DMS 273 (cell line): ENCODE measurements around the gene EMC1.
A peak's percentile ranks its signal among the peaks of the same experiment; 100 is the strongest.
"Not testable (repeated sequence)": the region's sequence is repeated elsewhere in the genome, so short reads cannot be mapped to it uniquely, and the experiment has no call there.

Experiments used
- DNase-seq: peaks from one replicate; lab custom pipeline; 2025; ENCODE audit not compliant: unreplicated experiment; lab: John Stamatoyannopoulos, UW

Gene EMC1

DNA sequence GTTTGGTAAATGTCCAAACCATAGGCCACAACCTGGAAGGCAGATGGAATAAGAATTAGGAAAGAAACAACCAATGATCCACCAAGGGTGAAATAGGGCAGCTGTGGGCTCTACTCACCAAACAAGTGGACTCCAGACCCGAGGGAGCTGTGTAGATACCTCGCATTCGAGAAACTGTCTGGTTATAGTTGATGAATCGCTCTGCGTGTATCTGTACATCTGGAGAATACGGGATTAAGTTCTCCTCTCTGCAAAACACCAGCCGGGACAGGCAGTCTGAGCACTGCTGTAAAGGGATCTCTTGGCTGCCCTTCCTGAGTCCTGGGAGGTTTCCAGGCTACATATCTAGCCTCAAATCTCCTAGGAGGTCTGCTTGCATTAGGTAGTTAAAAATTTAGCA lies 31.9 kb downstream of the EMC1 start:
- DNase-seq: peak; percentile 77

DNA sequence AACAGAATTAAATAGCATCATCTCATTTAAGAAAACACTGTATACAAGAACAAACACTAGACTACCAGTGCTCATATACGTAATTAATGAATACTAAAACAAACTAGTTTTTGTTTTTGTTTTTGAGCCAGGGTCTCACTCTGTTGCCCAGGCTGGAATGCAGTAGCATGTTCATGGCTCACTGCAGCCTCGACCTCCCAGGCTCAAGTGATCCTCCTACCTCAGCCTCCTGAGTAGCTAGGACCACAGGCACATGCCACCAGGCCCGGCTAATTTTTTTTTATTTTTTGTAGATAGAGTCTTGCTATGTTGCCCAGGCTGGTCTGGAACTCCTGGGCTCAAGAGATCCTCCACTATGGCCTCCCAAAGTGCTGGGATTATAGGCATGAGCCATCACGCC lies 34.7 kb downstream of the EMC1 start:
- not testable (repeated sequence) for DNase-seq

DNA sequence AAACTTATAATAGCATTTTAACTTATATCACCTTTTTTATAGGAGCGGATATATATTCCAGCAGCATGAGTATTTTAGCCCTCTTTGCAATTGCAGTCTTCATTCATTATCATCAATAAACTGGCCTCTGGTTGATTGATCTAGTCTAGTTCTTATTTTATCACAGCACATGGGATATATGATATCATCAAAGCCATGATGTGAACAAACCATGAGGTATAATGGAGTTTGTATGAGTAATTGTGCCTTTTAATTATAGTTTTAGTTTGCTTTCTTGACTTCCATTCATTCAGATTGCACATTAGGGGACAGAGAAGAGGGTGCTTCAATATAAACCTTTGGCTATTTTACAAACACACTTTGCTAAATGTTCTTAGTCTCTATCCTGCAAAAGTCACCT lies 37.7 kb downstream of the EMC1 start:
- DNase-seq: no peak

DNA sequence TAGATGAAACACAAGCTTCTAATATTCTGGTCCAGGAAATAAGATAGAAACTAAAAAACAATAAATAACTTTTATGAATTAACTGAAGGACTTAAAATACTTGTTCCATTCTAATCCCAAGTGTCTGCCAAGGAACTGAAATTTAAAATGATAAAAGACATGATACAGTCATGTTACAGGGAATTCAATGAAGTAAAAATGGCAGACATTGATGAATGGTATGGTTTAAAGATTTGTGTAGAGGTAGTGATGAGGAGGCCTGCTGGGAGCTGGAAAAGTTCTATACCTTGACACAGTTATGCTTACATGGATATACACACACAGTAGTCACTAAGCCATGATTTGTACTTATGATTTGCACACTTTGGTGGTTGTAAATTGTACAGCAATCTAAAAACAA lies 39.2 kb downstream of the EMC1 start:
- DNase-seq: no peak

DNA sequence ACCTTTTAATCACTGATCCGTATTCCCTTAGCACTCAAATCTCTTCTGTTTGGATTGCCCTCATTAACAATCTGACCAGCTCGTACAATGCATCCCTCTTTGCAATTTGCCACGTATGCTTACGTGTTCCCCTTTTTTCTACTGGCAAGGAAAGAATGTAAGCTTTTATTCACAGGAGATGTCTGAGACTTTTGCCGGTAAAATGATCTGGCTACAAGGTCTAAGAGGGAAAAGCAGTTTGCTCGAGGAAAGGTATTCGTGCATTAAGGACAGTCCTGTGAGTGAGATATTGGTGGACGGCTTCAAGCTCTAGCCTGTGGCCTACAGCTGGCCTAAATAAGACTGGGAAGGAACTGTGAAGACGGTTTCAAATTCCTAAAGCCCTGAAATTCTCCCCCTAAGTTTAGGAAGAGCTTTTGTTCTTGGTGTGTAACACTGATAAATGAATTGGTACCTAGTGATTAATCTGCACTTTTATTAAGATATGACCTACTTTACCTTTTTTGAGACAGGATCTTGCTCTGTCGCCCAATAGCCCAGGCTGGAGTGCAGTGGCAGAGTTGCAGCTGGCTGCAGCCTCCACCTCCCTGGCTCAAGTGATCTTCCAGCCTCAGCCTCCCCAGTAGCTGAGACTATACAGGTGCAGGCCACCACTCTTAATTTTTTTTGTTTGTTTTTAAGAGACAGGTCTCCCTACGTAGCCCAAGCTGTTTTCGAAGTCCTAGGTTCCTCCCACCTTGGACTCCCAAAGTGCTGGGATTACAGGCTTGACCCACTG lies 40.4 kb downstream of the EMC1 start:
- DNase-seq: peak; percentile 55

DNA sequence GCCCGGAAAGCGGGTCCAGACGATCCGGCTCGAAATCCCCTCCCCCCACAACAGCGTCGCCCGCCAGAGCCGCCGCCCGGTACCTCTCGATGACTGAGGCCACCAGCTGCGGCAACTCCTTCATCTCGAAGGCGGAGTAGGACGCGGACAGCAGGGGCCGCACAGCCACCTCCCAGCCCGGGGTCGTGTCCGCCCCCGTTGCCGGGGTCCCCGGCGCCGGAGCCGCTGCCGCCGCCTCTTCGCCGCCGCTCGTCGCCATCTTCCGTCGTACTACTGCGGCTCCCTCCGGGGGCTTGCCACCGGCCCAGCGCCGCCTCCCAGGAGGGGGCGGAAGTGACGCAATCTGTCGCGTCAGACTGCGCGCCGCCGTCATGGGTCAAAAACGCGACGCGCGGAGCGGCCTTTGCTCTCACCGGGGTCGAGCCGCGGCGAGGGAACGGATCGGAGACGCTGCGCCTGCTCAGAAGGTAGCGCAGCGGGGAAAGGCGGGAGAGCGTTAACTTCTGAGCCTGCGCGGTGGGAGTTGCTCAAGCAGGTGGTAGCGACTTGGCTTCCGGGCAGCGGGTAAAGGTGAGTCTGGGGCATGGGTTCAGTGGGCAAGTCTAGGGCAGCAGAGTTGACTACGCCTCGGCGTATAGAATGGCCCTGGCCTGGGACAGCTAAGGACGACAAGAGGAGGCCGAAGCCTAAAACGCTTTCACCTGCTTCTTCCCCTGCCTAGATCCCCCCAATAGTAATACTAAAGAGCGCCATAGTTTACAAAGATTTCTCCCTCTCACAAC lies 41.1 kb downstream of the EMC1 start, which contains the start of gene UBR4:
TSS of gene UBR4 (minus strand) at position 277 of the 782 bp plus-strand sequence. CDS start at position 259, 18 bp downstream.
- peak; percentile 99 for DNase-seq

DNA sequence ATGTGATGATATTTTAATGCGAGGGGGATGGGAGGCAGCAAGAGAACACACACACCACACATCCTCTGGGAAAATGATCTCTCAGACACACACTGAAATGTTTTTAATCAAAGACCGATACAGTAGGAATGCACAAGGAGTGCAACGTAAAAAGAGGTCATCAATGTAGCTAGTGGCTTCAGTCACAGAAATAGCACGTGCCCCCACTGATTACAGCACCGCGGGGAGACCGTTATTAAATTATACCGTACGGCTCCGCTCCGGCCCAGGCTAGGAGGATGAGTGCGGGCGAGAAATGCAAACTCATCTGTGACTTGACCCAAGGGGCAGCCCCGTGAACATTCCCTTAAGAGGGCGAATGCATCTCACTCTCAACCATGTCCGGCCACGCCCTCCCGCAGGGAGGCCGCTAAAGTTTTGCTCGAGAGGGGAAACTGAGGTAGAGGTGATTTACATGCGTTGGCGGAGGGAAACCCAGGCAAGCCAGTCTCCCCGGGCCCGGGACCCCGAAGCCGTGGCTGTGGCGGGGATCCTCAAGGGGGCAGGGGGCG lies 41.8 kb downstream of the EMC1 start:
- DNase-seq: peak; percentile 70

DNA sequence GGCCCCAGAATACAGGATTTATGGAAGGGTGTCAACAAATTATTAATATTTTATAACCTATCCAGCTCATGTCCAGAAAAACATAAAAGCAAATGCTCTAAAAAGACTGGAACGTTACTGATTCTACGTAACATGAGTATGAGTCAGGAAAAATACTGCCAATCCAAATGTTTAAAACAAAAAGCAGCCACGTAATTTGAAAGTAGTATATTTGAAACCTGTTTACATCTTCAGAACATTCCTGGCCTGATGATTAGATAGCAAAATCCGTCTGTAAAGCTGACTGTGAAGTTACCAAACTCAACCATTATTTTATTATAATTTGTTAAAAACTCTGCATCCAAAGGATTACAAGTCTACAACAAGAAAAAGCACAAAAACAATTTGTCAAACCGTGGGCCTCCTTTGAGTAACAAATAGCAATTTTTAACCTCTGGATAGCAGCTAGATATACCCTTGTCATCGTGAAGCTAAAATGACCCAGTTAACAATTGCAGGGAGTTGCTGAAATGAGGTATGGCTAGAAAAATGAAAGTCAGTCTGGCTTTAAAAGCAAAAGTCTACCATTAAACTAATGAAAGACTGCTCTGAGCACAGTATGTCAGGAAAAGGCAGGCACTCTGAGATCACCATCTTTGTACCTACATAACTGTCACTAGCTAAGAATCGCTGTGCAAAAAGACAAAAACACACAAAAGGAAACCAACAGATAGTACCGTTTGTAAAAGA lies 42.5 kb downstream of the EMC1 start:
- no peak for DNase-seq

DNA sequence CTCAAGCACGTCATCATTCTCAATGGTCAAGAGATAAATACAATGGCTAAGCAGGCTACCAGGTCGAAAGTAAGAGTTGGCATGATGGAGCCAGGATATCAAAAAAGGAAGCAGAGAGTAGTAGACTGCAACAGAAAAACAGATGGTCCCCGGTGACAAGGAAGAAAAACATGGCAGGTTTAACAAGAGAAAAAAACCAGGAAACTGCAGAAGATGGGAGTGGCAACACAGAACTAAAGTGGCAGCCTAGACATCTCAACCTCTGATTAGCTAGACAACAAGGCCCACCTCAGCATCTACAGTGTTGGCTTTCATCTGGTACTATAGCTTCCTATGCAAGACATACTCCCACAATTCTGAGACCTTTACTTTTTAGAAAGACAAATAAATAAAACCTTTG lies 44.4 kb downstream of the EMC1 start:
- peak; percentile 15 for DNase-seq

DNA sequence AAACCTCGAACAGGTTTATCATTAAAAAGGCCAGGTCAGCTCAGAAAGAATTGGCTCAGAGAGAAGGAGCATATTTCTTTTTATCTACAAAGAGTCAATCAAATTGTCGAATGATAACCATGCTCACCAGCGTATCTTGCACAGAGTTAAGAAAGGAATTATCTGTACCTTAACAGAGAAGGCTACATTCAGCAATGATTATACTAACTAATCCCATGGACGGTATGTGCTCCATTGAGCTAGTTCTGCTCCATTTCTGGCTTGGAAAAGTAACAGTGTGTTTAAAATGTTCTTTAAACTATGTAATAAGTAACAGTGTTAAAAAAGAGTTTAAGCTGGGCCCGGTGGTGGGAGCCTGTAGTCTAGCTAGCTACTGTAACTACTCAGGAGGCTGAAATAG lies 45.5 kb downstream of the EMC1 start:
- DNase-seq: no peak

DNA sequence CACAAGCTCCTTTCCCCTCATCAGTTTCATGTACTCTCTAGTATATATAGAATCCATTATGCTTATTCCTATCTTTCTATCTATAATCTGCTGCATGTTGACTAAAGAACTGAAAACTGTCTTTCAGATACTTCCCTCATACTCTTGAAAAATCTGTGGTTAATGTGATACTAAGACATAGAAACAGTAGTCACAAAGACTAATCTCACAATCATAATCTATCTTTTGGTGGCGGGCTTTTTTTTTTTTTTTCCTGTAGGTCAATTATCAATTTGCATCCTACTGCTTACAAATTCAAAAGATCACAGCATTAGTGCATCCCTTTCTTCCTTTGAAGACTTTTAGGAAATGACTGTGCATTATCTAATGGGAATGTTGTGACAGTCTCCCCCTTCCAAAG lies 45.9 kb downstream of the EMC1 start:
- DNase-seq: no peak

DNA sequence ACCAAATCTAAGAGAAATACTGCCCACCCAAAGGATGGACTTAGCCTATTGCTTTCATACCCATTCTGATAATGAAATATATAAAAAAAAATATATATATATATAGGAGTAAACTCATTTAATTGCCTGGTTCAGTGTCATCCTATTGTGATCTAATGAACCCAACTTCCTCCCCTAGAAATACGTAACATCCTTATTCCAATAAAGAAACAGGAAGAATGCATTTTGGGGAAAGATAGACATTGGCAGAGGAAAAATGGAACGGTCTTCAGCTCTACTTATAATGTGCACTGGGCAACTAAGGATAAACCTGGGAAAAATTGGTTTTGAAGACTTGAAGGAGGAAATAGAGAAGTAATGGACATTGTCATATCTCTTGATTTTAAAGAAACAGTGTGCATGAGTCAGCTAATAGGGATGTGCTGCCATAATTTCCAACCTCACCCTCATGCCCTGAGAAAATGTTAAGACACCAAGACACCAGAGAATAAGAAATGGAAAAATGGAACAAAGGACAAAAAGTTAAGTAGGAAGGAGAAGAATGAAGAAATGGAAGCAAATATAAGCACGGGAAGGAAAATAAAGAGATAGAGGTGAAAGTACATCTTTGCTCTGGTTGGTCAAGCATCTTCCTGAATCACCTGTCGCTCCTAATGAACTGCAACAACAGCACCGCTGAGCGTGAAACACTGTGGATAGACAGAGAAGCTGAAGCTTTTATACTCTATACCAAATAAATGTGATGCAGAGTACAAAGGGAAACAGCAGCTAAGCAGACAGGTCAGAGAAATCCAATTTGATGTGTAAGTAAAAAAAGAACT lies 46.7 kb downstream of the EMC1 start:
- DNase-seq: no peak

DNA sequence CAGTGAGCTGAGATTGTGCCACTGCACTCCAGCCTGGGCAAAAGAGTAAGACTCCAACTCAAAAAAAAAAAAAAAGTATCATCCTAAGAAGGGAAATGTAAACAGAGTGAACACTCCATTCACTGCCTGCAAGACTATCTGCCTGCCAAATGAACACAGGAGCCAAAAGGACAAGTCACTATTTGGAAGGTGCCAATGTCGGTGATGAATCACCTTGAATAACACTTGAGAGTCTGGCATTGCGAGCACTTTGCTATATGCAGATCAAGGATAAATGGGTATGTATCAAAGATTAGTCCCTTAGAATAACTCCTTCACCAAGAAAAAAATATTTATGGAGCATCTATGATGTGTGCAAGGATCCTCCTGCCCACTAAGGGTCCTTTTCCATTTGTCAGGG lies 47.9 kb downstream of the EMC1 start:
- no peak for DNase-seq

DNA sequence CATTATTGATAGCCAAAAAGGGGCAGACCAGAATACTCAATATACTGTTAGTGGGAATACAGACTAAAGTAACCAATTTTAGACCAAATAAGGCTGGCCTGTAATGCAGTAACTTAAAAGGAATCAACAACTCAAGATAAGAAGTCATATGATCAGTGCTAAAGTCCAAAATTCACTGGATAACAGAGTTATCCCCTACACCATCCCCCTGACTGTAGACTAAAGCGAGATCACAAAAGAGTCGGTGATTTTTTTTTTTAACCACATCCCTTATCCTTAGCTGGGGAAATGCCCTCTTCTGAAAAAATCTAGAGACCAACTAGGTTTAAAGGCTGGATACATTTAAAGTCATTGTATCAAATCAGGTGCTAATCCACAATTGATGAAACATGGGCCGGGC lies 48.9 kb downstream of the EMC1 start:
- DNase-seq: no peak

DNA sequence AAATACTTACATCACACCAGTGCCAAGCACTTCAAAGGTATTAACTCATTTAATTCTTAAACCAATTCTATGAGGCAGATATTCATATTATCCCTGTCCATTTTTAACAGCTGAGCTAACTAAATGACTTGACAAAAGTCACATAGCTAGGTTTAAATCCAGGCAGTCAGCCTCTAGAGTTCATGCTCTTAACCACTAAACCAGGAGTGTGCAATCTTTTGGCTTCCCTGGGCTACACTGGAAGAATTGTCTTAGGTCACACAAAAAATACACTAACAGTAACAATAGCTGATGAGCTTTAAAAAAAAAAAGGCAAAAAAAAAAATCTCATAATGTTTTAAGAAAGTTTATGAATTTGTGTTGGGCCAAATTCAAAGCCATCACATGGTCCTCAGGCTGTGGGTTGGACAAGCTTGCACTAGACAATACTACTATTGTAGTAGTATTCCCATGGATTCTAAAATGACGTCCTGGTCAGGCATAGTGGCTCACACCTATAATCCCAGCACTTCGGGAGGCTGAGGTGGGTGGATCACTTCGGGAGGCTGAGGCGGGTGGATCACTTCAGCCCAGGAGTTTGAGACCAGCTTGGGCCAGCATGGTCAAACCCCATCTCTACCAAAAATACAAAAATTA lies 51.2 kb downstream of the EMC1 start:
- DNase-seq: no peak

DNA sequence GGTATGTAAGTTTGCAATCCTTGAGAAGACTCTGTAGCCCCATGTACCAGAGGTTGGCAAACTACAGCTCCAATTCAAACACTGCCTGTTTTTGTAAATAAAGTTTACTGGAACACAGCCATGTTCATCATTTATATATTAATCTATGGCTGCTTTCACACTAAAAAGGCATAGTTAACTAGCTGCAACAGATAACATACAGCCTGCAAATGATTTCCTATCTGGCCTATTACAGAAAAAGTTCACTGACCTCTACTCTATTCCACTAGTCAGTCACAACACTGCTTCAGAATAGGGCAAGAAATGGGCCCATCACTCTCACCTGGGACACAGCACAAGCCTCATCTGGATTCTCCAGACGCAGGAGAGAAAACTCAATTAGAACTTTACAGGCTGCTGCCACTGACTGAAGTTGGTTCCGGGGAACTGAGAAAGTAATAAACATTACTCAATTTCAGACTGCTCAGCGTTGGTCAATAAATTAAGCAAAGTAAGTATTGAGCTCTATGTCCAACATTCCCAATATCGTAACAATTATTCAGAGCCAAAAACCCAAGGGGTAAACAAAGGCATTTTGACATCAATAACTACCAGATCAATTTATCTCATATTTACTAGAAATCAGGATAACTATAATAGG lies 51.9 kb downstream of the EMC1 start:
- DNase-seq: no peak

DNA sequence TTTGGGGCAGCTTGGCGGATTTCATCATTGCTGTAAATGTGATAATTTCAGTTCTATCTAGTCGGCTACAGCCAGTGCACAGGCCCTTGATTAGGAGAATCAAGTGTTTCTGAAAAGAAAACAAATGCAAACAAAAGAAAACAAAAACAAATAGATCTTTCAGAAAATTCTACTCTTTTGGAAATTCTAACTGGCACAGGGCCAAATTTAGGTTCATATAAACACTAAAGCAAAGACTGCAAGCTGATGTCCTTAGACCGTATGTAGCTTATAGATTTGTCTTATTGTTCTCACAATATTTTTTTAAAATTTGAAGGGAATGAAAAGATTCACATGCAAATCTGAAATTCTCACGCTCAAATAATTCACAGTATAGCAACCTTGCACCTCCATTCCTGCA lies 52.5 kb downstream of the EMC1 start:
- no peak for DNase-seq

DNA sequence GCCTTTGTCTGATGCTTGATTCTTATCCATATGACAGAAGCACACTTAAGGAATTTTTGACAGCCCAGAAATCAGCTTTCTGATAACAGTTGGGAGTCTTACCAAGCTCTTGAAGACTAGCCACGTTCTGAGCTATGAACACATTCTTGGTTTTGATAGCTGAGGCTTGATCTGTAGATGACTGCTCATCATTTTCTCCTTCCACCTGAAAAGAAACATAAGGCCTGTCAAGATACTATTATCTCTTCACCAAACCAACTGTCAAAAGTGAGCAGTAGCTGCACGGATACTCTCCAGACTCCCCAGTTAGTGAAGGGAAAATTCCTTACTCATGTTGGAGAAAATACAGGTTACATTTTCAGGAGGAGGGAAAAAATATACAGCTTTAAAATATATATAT lies 53.5 kb downstream of the EMC1 start:
- no peak for DNase-seq

DNA sequence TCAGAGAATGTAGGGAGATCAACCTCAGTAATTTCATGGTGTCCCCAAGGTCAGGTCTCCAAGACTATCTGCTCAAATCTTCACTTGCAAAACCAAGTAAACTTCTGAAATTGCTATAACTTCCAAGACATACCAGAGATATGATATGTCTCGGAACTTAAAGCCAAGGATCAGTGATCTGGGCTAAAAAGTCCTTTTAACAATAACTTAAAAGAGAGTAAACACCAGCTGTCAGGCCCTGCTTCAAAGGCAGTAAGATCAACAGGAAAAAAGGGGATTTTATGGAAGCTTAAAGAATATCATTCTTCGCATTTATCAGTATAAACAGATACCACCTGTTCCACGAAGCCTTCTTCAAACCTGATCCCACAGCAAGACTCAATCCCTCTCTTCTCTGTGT lies 55.0 kb downstream of the EMC1 start:
- no peak for DNase-seq

DNA sequence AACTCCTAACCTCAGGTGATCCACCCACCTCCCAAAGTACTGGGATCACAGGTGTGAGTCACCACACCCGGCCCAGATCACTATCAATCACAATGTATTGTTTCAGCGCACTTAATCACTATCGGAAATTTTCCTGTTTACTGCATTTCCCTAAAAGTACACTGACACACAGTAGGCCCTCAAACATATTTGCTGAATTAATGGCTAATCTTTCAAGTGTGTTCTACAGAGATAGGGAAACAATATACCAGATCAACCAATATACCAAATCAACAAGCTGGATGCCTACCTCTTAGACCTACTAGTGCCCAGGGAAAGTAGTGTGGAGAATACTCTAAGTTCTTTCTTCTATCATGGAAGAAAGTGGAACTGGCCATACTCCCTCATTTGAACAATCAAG lies 58.3 kb downstream of the EMC1 start:
- DNase-seq: no peak
